ENCODE measurements around the gene CCDC186. TPM values are rescaled to one million over a fixed set of nuclear protein-coding genes. Genes with fewer than 3 reads are reported as not detected.

CCDC186 gene
- total RNA-seq, 2 experiments from 2014 or later, result 10.5 to 11.6 TPM

DNA sequence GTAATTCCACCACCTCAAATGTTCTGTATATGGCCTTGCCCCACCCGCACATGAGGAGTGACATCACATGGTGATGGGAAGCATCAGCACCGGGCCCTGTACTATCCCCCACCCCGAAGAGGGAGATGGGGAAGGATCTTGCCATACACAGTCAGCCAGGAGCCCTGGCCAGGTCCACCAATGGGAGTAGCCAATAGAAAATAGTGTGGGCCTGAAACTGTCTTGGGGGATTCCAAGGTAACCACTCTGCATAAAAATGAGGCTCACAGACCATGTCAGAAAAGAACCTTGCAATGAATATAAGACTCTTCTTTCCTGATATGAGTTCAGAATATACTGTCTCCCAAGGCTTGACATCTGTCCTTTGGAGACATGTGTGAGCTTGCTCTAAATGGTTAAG is 79.2 kb downstream of the CCDC186 start:
- Mint-ChIP-seq H3K9me3 (peaks cover 3% of the 10 kb centered on the region), H3K4me1 (ENCODE audit: low read depth) (peaks cover 32% of the 10 kb centered on the region), H3K4me3 (no peak overlapping the region), H3K36me3 (ENCODE audit: low read depth) (no peaks in the 10 kb centered on the region), H3K27me3 (peaks cover 5% of the 10 kb centered on the region), H3K27ac (no peak overlapping the region)
- ChIA-PET POLR2A (interaction anchor here (1.4 kb wide), 1 partner anchor 10 kb away, joined by 3 read pairs; no protein-coding TSS in a partner anchor), CTCF (no interaction called here)
- no peak for DNase-seq
- no peak for ATAC-seq
- intact Hi-C loops (cut with micrococcal nuclease), result no loop called here
- TF ChIP-seq, protein P1, sequence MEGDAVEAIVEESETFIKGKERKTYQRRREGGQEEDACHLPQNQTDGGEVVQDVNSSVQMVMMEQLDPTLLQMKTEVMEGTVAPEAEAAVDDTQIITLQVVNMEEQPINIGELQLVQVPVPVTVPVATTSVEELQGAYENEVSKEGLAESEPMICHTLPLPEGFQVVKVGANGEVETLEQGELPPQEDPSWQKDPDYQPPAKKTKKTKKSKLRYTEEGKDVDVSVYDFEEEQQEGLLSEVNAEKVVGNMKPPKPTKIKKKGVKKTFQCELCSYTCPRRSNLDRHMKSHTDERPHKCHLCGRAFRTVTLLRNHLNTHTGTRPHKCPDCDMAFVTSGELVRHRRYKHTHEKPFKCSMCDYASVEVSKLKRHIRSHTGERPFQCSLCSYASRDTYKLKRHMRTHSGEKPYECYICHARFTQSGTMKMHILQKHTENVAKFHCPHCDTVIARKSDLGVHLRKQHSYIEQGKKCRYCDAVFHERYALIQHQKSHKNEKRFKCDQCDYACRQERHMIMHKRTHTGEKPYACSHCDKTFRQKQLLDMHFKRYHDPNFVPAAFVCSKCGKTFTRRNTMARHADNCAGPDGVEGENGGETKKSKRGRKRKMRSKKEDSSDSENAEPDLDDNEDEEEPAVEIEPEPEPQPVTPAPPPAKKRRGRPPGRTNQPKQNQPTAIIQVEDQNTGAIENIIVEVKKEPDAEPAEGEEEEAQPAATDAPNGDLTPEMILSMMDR (IDR thresholded peaks at IDR 0.05), result no peak

- Mint-ChIP-seq H3K9me3 (no peaks in the 10 kb centered on the region), H3K36me3 (ENCODE audit: low read depth) (no peaks in the 10 kb centered on the region), H3K27me3 (no peaks in the 10 kb centered on the region), H3K4me1 (ENCODE audit: low read depth) (no peaks in the 10 kb centered on the region), H3K27ac (no peak overlapping the region), H3K4me3 (no peak overlapping the region)
- no peak for DNase-seq
- POLR2A ChIA-PET, result no interaction called here
- intact Hi-C loops (cut with micrococcal nuclease), result no loop called here
- TF ChIP-seq, protein P1 (IDR thresholded peaks at IDR 0.05), result no peak
- CTCF ChIA-PET, result interaction anchor here (1.1 to 2.3 kb wide), 2 partner anchors 28 to 296 kb away, joined by 3 to 4 read pairs; no protein-coding TSS in a partner anchor
- ATAC-seq, result no peak
Observed at GRCh38 chr10:114087655-114088054, 86.3 kb downstream of the CCDC186 start.

- no peak overlapping the region for H3K27ac Mint-ChIP-seq
- H3K9me3 Mint-ChIP-seq, result no peaks in the 10 kb centered on the region
- H3K4me3 Mint-ChIP-seq, result no peak overlapping the region
- intact Hi-C loops (cut with micrococcal nuclease), result no loop called here
- DNase-seq (no peak), ATAC-seq (no peak)
- TF ChIP-seq, protein P1 (IDR thresholded peaks at IDR 0.05), result no peak
- ChIA-PET POLR2A (interaction anchor here (1.3 kb wide), 1 partner anchor 9 kb away, joined by 4 read pairs; no protein-coding TSS in a partner anchor), CTCF (interaction anchor here (2.3 kb wide), 1 partner anchor 28 kb away, joined by 4 read pairs; no protein-coding TSS in a partner anchor)
- no peaks in the 10 kb centered on the region for H3K36me3 Mint-ChIP-seq (ENCODE audit: low read depth)
- H3K27me3 Mint-ChIP-seq, result no peaks in the 10 kb centered on the region
- no peaks in the 10 kb centered on the region for H3K4me1 Mint-ChIP-seq (ENCODE audit: low read depth)
Observed at GRCh38 chr10:114087255-114087654, 86.7 kb downstream of the CCDC186 start.

DNA sequence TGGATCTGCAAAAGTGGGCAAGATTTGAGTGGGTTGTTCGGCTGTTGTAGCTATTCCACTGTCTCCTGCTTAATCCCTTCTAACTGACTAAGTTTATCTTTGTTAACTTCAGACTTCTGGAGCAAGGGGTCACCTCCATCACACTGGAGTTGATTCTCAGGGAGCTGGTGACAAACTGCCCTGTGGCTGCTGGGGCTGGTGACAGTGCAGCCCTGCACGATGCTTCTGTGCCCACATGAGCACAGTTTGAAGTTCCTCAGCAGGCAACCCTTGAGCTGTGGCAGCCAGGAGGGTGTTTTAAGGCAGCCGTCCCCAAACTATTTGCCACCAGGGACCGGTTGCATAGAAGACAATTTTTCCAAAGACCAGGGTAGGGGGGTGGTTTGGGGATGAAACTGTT is 89.8 kb downstream of the CCDC186 start:
- H3K27ac Mint-ChIP-seq, result no peak overlapping the region
- TF ChIP-seq, protein P1 (IDR thresholded peaks at IDR 0.05), result no peak
- CTCF ChIA-PET, result no interaction called here
- peak; percentile 59 for DNase-seq
- H3K36me3 Mint-ChIP-seq (ENCODE audit: low read depth), result no peaks in the 10 kb centered on the region
- ATAC-seq, result peak; percentile 77
- intact Hi-C loops (cut with micrococcal nuclease), result no loop called here
- H3K27me3 Mint-ChIP-seq, result no peaks in the 10 kb centered on the region
- H3K9me3 Mint-ChIP-seq, result no peaks in the 10 kb centered on the region
- POLR2A ChIA-PET, result interaction anchor here (1.0 kb wide), 1 partner anchor 11 kb away, joined by 3 read pairs; no protein-coding TSS in a partner anchor
- H3K4me3 Mint-ChIP-seq, result no peak overlapping the region
- H3K4me1 Mint-ChIP-seq (ENCODE audit: low read depth), result no peaks in the 10 kb centered on the region

DNA sequence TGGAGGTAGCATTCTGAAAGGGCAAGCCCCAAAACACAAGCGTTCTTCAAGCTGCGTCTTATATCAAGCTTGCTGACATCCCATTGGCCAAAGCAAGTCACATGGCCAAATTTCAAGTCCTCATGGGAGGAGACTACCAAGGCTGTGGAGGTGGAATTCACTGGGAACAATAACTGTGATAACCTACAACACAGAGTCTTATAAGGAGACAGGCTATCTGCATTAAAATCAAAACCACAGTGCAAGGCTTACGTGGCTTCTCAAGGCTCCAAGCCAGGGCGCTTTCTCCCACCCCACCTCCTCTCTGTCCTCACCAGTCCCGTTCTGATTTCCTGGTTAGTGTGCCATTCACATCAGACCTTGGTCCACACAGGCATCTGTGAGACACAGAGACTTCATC is 91.0 kb downstream of the CCDC186 start:
- no peaks in the 10 kb centered on the region for H3K9me3 Mint-ChIP-seq
- ATAC-seq, result peak; percentile 48
- ChIA-PET CTCF (interaction anchor here (1.0 to 1.1 kb wide), 3 partner anchors 14 to 31 kb away, joined by 3 to 4 read pairs (median 3); no protein-coding TSS in a partner anchor), POLR2A (interaction anchor here (1.0 kb wide), 2 partner anchors 15 to 403 kb away, joined by 3 read pairs; partner anchors contain the start of gene CASP7)
- TF ChIP-seq, protein P1 (IDR thresholded peaks at IDR 0.05), result no peak
- H3K4me3 Mint-ChIP-seq, result no peak overlapping the region
- intact Hi-C loops (cut with micrococcal nuclease), result no loop called here
- H3K4me1 Mint-ChIP-seq (ENCODE audit: low read depth), result no peaks in the 10 kb centered on the region
- H3K27ac Mint-ChIP-seq, result no peak overlapping the region
- H3K27me3 Mint-ChIP-seq, result no peaks in the 10 kb centered on the region
- peak; percentile 30 for DNase-seq
- H3K36me3 Mint-ChIP-seq (ENCODE audit: low read depth), result no peaks in the 10 kb centered on the region
